ENCODE data around the gene NBAS. TPM values are rescaled to one million over a fixed set of nuclear protein-coding genes. Genes with fewer than 3 reads are reported as not detected.
A peak's percentile ranks its signal among the peaks of the same experiment; 100 is the strongest.

Gene NBAS
- total RNA-seq, 1 experiment from 2014 or later: 32.5 TPM

- Histone ChIP-seq H4K8ac (replicated peaks; ENCODE audit: insufficient read length, low read depth, low read length) (no peak overlapping the region), H3K27ac (ENCODE audit: insufficient read length, low read depth, low read length) (no peak overlapping the region), H2BK5ac (ENCODE audit: insufficient read length, low read length) (no peak overlapping the region), H3K4me2 (ENCODE audit: insufficient read depth, insufficient read length, low read length) (no peak overlapping the region), H4K5ac (ENCODE audit: insufficient read length, low read depth, low read length) (no peak overlapping the region), H3T11ph (ENCODE audit: low read length) (no peak overlapping the region), H3K9me3 (ENCODE audit: control insufficient read depth, low read depth, low read length) (no peaks in the 10 kb centered on the region), H4K91ac (ENCODE audit: insufficient read length, low read depth, low read length) (no peak overlapping the region), H4K20me1 (ENCODE audit: control insufficient read depth, insufficient read depth, insufficient read length) (no peaks in the 10 kb centered on the region), H2BK20ac (ENCODE audit: low read depth, low read length, poor library complexity, severe bottlenecking) (no peak overlapping the region), H3K18ac (ENCODE audit: insufficient read length, low read depth, low read length) (no peak overlapping the region), H2BK12ac (ENCODE audit: insufficient read length, low read depth, low read length) (no peak overlapping the region), H3K79me2 (ENCODE audit: insufficient read depth, low read length) (no peaks in the 10 kb centered on the region), H3K9ac (ENCODE audit: extremely low read depth, insufficient read length, low read length) (no peak overlapping the region), H3K23me2 (ENCODE audit: insufficient read length, low read depth, low read length, poor library complexity, severe bottlenecking) (no peaks in the 10 kb centered on the region), H3K79me1 (ENCODE audit: insufficient read depth, low read depth, low read length, poor library complexity, severe bottlenecking) (no peaks in the 10 kb centered on the region), H3K27me3 (ENCODE audit: insufficient read depth, low read length) (no peaks in the 10 kb centered on the region), H3K23ac (ENCODE audit: insufficient read length, low read depth, low read length) (no peak overlapping the region), H3K4ac (ENCODE audit: low read depth, low read length) (no peak overlapping the region), H2BK120ac (ENCODE audit: low read depth, low read length, poor library complexity, severe bottlenecking) (no peak overlapping the region), H2AFZ (ENCODE audit: low read length) (no peak overlapping the region), H2AK5ac (ENCODE audit: insufficient read length, low read length) (no peak overlapping the region), H3K4me1 (ENCODE audit: insufficient read depth, low read length) (no peaks in the 10 kb centered on the region; the same call in 1 of the 2 replicates), H3K14ac (ENCODE audit: insufficient read depth, low read length) (no peak overlapping the region), H3K56ac (ENCODE audit: insufficient read length, low read depth, low read length) (no peak overlapping the region), H2BK15ac (ENCODE audit: low read depth, low read length) (no peak overlapping the region)
- Mint-ChIP-seq H3K4me1 (peaks cover 6 to 11% of the 10 kb centered on the region in 2 experiments), H3K4me3 (no peak overlapping the region), H3K27ac (peak overlapping the region in 1 of 3 experiments; percentile 24; a peak in 1 of 7 replicates), H3K9me3 (no peaks in the 10 kb centered on the region), H3K36me3 (ENCODE audit: insufficient read depth in 1 of 3, low read depth in 3 of 3) (peaks cover 0 to 1% (median 0%) of the 10 kb centered on the region in 3 experiments; a peak in 2 of 7 replicates), H3K27me3 (ENCODE audit: low read depth) (no peaks in the 10 kb centered on the region)
- no peak for TF ChIP-seq CTCF (conservative IDR thresholded peaks at IDR 0.05)
- no CpG with 5 or more reads among the region's 4 CpGs for WGBS (ENCODE audit: extremely low coverage, insufficient read length, low lambda C conversion rate)
- peak; percentile 41 for DNase-seq
Measured at GRCh38 chr2:15425712-15426111, 135.4 kb downstream of the NBAS start.
